Testis (tissue), 2 donors: Measurements from ENCODE around the gene ASCL3.

Experiments
- CTCF ChIP-seq, 3 experiments: fragments of 450-650 bp in 2 of 3; fragments of 200-600 bp in 1 of 3; sonication (generic) in 1 of 3; IDR thresholded peaks; one replicate each; pipeline ENCODE4 v1.5.1; 2016 to 2019; ENCODE audit warnings: antibody characterized with exemption in 3 of 3, mild to moderate bottlenecking in 2 of 3, moderate library complexity in 1 of 3
- POLR2A ChIP-seq: fragments of 450-650 bp; IDR thresholded peaks from one replicate; pipeline ENCODE4 v1.6.1; 2017; ENCODE audit warnings: antibody characterized with exemption, mild to moderate bottlenecking, moderate library complexity

- no peak for TF ChIP-seq CTCF (IDR thresholded peaks at IDR 0.05)
- TF ChIP-seq POLR2A: no peak
Observed at GRCh38 chr11:8963569-8964323, 20.9 kb upstream of the ASCL3 start.
